ENCODE measurements around the gene ASB13. TPM values are rescaled to one million over a fixed set of nuclear protein-coding genes. Genes with fewer than 3 reads are reported as not detected.

ASB13 gene
- total RNA-seq, 1 experiment from 2014 or later, result 18.4 TPM

- peaks cover 9% of the 10 kb centered on the region for H3K4me1 ChIP-seq (ENCODE audit: control insufficient read depth, insufficient read depth, low read length)
- H3K36me3 ChIP-seq (ENCODE audit: control insufficient read depth, insufficient read depth, low read length), result peaks cover 3% of the 10 kb centered on the region
- CTCF ChIA-PET, result no interaction called here
- no peak overlapping the region for H3K4me3 ChIP-seq (ENCODE audit: low read depth in 2 of 2, low read length in 2 of 2)
- H3K9me3 ChIP-seq (ENCODE audit: control insufficient read depth, insufficient read depth, low read depth, low read length), result no peaks in the 10 kb centered on the region
- ATAC-seq (no peak), DNase-seq (ENCODE audit: low read depth, low spot score) (no peak)
- intact Hi-C loops (cut with micrococcal nuclease; ENCODE audit: unreplicated experiment), result no loop called here
- POLR2A ChIA-PET, result no interaction called here
- TF ChIP-seq REST (IDR thresholded peaks at IDR 0.05; ENCODE audit: insufficient read depth in 1 of 2, low read depth in 2 of 2, low read length in 1 of 2), result no peak
- no peak for TF ChIP-seq POLR2AphosphoS5 (IDR thresholded peaks at IDR 0.05; ENCODE audit: low read depth, low read length)
- no peak for TF ChIP-seq TCF7L2 (IDR thresholded peaks at IDR 0.05; ENCODE audit: low read depth, low read length)
- no peak for TF ChIP-seq SIN3A (IDR thresholded peaks at IDR 0.05; ENCODE audit: borderline replicate concordance, insufficient read depth, low read depth, low read length)
- no peak for TF ChIP-seq CTCF (IDR thresholded peaks at IDR 0.05)
- H3K27me3 ChIP-seq (ENCODE audit: control insufficient read depth, insufficient read depth, low read length), result no peaks in the 10 kb centered on the region
- no peak overlapping the region for H3K27ac ChIP-seq (ENCODE audit: low read length)
- in situ Hi-C loops (cut with HindIII; ENCODE audit: low pct_unique_long_range_greater_than_20kb, low sequenced_read_pairs), result no loop called here
- no TSS peak for BruUV-seq (replicated peaks)
These were observed 15.5 kb upstream of the ASB13 start for GRCh38 chr10:5681930-5682329.

- Histone ChIP-seq H3K36me3 (ENCODE audit: control insufficient read depth, insufficient read depth, low read length) (no peaks in the 10 kb centered on the region), H3K4me3 (ENCODE audit: low read depth in 2 of 2, low read length in 2 of 2) (no peak overlapping the region), H3K9me3 (ENCODE audit: control insufficient read depth, insufficient read depth, low read depth, low read length) (no peaks in the 10 kb centered on the region), H3K27ac (ENCODE audit: low read length) (no peak overlapping the region), H3K4me1 (ENCODE audit: control insufficient read depth, insufficient read depth, low read length) (peaks cover 6% of the 10 kb centered on the region), H3K27me3 (ENCODE audit: control insufficient read depth, insufficient read depth, low read length) (no peaks in the 10 kb centered on the region)
- DNase-seq (ENCODE audit: low read depth, low spot score) (no peak), ATAC-seq (no peak)
- intact Hi-C loops (cut with micrococcal nuclease; ENCODE audit: unreplicated experiment), result no loop called here
- BruUV-seq (replicated peaks), result no TSS peak
- in situ Hi-C loops (cut with HindIII; ENCODE audit: low pct_unique_long_range_greater_than_20kb, low sequenced_read_pairs), result no loop called here
- CTCF ChIA-PET, result no interaction called here
- TF ChIP-seq CTCF (IDR thresholded peaks at IDR 0.05) (no peak), SIN3A (IDR thresholded peaks at IDR 0.05; ENCODE audit: borderline replicate concordance, insufficient read depth, low read depth, low read length) (no peak), POLR2AphosphoS5 (IDR thresholded peaks at IDR 0.05; ENCODE audit: low read depth, low read length) (no peak), TCF7L2 (IDR thresholded peaks at IDR 0.05; ENCODE audit: low read depth, low read length) (no peak), REST (IDR thresholded peaks at IDR 0.05; ENCODE audit: insufficient read depth in 1 of 2, low read depth in 2 of 2, low read length in 1 of 2) (no peak)
- POLR2A ChIA-PET, result no interaction called here
These were observed 13.2 kb upstream of the ASB13 start for GRCh38 chr10:5679606-5680005.
